ENCODE data around the gene FREM3.

DNA sequence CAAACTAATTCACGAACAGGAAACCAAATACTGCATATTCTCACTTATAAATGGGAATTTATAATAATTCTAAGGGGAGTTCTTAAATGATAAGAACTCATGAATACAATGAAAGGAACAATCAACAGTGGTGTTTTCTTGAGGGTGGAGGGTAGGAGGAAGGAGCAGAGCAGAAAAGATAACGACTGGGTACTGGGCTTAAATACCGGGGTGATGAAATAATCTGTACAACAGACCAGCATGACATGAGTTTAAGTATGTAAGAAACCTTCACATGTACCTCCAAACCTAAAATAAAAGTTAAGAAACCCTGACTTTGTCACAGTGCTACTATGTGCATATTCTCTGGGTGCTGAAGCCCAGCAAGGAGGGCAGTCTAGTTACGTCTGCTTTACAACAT lies 6.6 kb downstream of the FREM3 start:
- TF ChIP-seq CTCF (conservative IDR thresholded peaks at IDR 0.05; ENCODE audit: low read depth, low read length) (no peak), EZH2 (IDR thresholded peaks at IDR 0.05; ENCODE audit: borderline replicate concordance, low read depth, low read length, poor library complexity, severe bottlenecking) (no peak)
